Muscle of back (tissue), 11 donors: Measurements from ENCODE around the gene ADTRP. TPM values are rescaled to one million over a fixed set of nuclear protein-coding genes. Genes with fewer than 3 reads are reported as not detected.

ENCODE experiments used
- DNase-seq, 3 donors: peaks; one replicate each; pipeline versions ENCODE4 v3.0.0 to v3.0.0-alpha.2; 2013
- polyA plus RNA-seq, 10 donors: library from polyadenylated mRNA; unstranded; fragments of 120-200 nt; gene quantifications; one replicate each; pipeline ENCODE4 v1.2.1, GENCODE V29; 2013; ENCODE audit not compliant: insufficient read length in 10 of 10

The ADTRP gene
- polyA plus RNA-seq, 10 donors, result 0.13 to 1.8 (median 0.55) TPM

- no peak for DNase-seq
Observed at GRCh38 chr6:11727346-11727997, 51.1 kb downstream of the ADTRP start.

- no peak for DNase-seq
Observed at GRCh38 chr6:11724286-11724685, 54.3 kb downstream of the ADTRP start.

- DNase-seq, result no peak
Observed at GRCh38 chr6:11722805-11723631, 55.6 kb downstream of the ADTRP start.

- no peak for DNase-seq
Observed at GRCh38 chr6:11722220-11722619, 56.4 kb downstream of the ADTRP start.

- no peak for DNase-seq
Observed at GRCh38 chr6:11718463-11718862, 60.1 kb downstream of the ADTRP start.

- no peak for DNase-seq
Observed at GRCh38 chr6:11718031-11718430, 60.6 kb downstream of the ADTRP start.

GRCh38 chr6:11714798-11715285, 63.8 kb downstream of the ADTRP start:
- DNase-seq, result no peak

- DNase-seq, result no peak
Observed at GRCh38 chr6:11714116-11714797, 64.3 kb downstream of the ADTRP start.

- no peak for DNase-seq
Observed at GRCh38 chr6:11712760-11713159, 65.8 kb downstream of the ADTRP start.

- DNase-seq, result no peak
Observed at GRCh38 chr6:11711984-11712711, 66.5 kb downstream of the ADTRP start.

- peak in 2 of 3 donors; percentile 34 to 46 for DNase-seq
Observed at GRCh38 chr6:11711003-11711983, 67.3 kb downstream of the ADTRP start.

- DNase-seq, result no peak
Observed at GRCh38 chr6:11710311-11710761, 68.3 kb downstream of the ADTRP start.

- DNase-seq, result peak; percentile 47 to 78 (median 51)
Observed at GRCh38 chr6:11706171-11706570, 72.4 kb downstream of the ADTRP start.

GRCh38 chr6:11705483-11705882, 73.1 kb downstream of the ADTRP start:
- DNase-seq, result no peak

- no peak for DNase-seq
Observed at GRCh38 chr6:11705069-11705468, 73.5 kb downstream of the ADTRP start.

- DNase-seq, result no peak
Observed at GRCh38 chr6:11703725-11704124, 74.9 kb downstream of the ADTRP start.

- DNase-seq, result no peak
Observed at GRCh38 chr6:11702500-11703130, 76.0 kb downstream of the ADTRP start.

- no peak for DNase-seq
Observed at GRCh38 chr6:11702089-11702488, 76.5 kb downstream of the ADTRP start.

- no peak for DNase-seq
Observed at GRCh38 chr6:11701573-11701972, 77.0 kb downstream of the ADTRP start.
